ENCODE measurements around the gene RAD23A.

The RAD23A gene

GRCh38 chr19:12984683-12985048 is 39.0 kb downstream of the RAD23A start:
- no peak for DNase-seq (ENCODE audit: low read depth)

- DNase-seq (ENCODE audit: low read depth): no peak
Measured at GRCh38 chr19:12985049-12985776, 39.6 kb downstream of the RAD23A start.

DNA sequence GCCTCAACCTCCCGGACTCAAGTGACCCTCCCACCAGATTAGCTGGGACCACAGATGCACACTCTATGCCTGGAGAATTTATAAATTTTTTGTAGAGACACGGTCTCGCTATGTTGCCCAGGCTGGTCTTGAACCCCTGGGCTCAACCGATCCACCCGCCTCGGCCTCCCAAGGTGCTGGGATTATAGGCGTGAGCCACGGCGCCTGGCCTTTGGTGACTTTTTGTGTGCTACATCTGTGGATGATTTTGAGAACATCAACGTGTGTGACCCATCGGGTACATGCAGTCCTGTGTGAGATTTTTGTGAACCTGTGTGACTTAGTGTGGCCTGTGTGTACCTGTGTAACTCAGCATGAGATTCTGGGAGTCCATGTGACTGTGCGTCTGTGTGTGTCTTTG is 41.1 kb downstream of the RAD23A start:
- no peak for DNase-seq (ENCODE audit: low read depth)

- no peak for DNase-seq (ENCODE audit: low read depth)
Measured at GRCh38 chr19:12987190-12987589, 41.5 kb downstream of the RAD23A start.

DNA sequence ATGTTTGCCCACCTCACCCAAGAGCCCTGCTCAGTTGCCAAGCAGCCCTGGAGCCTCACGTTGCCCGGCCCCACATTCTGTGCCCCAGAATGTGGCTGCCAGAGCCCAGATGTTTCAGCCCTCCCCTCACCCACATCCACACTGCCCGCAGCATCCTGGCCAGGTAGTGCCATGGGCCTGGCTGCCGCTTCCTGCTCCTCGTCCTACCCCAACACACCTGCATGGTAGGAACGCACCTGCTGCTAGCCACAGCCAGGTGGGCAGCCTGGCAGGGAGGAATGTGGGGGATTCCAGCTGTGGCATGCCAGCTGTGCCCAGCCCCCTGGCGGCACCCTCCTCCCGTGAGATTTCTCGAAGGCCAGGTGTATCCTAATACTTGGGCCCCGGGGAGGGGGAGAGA is 42.1 kb downstream of the RAD23A start:
- DNase-seq (ENCODE audit: low read depth): no peak

DNA sequence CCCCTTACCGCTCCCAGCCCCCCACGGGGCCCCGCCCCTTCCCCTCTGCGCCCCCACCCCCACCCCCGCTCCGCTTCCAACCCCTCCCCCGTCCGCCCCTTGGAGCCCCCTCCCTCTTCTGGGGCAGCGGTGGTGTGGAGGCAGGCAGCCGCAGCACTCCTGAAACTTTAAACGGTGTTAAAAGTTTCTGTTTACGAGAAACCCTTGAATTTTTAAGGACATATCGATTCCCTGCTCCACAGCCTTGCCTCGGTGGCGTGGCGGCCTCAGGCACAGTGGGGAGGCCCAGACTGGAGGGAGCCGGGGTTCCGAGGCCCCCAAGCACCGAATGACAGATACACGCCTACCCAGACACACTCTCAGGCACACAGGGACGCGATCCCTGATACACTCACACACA is 44.8 kb downstream of the RAD23A start:
- DNase-seq (ENCODE audit: low read depth): no peak

GRCh38 chr19:12990853-12991252 is 45.2 kb downstream of the RAD23A start:
- no peak for DNase-seq (ENCODE audit: low read depth)

DNA sequence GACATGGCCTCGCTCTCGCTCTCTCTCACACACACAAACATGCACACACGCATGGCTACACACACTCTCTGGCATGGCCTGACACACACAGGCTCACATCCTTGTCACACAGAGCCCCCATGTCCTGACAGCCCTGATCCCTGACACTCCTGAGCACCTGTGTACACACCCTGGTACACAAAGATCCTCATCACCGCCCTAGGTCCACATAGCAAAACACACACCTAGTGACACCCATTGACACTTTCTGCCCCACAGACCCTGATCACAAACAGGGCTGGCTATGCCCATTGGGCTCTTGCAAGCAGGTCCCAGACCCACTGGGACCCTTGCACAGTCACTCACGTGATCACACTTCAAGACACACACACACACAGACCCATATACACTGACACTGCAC is 45.6 kb downstream of the RAD23A start:
- no peak for DNase-seq (ENCODE audit: low read depth)

DNA sequence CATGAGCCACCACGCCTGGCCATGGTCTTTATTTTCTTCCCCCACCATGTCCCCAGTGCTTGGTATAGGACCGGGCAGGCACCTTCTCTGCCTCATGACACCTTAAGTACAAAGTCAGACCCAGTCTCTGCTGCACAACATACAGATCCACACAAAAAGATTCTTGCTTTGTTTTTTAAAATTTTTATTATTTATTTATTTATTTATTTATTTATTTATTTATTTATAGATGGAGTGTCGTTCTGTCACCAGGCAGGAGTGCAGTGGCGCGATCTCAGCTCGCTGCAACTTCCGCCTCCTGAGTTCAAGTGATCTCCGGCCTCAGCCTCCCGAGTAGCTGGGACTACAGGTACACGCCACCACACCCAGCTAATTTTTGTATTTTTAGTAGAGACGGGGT is 47.1 kb downstream of the RAD23A start:
- DNase-seq (ENCODE audit: low read depth): no peak

DNA sequence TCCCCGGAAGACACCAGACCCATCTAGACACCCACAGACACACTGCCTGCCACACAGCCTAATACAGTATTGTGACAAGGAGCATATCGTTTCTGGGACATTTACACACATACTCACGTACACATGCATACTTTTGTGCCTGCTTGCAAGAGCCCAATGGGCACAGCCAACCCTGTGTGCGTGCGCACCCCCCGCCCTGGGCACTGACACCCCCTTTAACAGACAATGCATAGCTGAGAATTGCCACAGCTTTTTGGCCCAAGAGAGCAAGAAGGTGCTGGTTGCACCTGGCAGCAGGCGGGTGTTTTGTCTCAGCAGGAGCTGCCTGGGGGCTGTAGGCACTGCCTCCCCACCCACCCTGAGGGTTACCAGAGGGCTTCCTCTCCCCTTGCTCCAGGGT is 47.9 kb downstream of the RAD23A start:
- no peak for DNase-seq (ENCODE audit: low read depth)

DNA sequence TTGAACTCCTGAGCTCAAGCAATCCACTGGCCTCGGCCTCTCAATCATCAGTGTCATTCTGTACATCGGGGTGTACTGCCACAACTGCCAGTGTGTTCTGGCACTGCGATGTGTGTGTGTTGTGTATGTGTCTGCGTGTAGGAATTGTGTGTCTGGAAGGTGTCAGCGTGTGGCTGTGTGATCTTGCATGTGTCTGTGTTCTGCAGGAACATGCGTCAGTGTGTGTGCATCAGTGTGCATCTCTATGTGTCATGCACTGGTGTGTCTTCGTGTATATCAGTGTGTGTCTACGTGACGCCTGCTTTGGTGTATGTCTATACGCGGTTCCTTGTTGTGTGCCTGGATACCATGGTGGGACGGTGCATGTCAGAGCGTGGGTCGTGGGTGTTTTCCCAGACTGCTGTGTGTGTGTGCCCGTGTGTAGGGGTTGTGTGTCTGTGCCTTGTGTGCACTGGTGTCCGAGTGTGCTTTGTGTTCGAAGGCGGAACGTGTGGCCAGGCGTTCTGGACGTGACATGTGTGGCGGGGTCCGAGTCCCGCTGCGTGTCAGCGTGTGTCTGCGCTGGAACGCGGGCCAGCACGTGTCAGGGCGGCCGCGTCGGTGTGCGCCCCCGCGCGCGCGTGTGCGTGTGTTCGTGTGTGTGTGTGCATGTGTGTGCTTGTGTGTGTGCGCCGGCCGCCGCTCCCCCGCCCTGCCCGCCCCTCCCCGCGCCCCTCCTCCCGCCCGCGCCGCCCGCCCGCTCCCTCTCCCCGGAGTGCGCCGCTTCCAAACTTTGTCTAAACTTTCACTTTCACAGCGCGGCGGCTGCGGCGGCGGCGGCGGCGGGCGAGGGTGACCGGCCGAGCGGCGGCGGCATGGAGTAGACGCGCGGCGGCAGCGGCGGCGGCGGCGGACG is 49.3 kb downstream of the RAD23A start, which contains the start of gene NFIX:
Gene NFIX (plus strand): TSS at position 775 of the 895 bp plus-strand sequence. CDS start 363 bp downstream, outside the sequence.
- no peak for DNase-seq (ENCODE audit: low read depth)

- DNase-seq (ENCODE audit: low read depth): no peak
Measured at GRCh38 chr19:12995596-12996405, 50.1 kb downstream of the RAD23A start.

DNA sequence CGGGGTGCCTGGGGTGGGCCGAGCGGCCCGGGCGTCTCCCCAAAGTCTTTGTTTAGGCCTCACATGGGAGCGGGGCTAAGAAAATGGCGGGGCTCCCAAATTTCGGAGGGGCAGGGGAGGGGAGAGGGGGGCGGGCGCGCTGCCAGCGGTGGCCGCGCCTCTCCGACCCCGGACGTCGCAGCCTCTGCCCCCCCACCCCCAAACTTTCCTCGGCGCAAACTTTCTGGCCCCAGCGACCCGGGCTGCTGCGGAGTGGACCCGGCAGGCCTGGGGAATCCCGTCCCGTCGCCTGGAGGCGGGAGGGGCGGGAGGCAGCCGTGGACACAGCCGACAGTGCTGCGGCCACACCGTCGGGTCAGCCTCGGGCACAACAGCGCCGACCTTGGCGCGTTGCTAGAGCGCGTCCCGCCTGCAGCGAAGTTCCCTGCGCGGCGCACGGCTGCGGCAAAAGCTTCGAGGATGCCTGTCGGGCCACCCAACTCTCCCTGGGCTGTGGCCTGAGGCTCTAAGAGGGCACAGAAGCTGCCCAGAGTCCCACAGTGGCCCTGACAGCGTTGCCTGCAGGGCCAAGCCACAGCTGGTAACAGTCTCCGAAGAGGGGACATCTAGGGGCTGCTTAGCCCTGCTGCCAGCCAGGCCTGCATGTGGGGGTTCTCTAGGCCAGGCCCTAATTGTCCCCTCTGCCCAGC is 50.9 kb downstream of the RAD23A start:
- DNase-seq (ENCODE audit: low read depth): no peak

DNA sequence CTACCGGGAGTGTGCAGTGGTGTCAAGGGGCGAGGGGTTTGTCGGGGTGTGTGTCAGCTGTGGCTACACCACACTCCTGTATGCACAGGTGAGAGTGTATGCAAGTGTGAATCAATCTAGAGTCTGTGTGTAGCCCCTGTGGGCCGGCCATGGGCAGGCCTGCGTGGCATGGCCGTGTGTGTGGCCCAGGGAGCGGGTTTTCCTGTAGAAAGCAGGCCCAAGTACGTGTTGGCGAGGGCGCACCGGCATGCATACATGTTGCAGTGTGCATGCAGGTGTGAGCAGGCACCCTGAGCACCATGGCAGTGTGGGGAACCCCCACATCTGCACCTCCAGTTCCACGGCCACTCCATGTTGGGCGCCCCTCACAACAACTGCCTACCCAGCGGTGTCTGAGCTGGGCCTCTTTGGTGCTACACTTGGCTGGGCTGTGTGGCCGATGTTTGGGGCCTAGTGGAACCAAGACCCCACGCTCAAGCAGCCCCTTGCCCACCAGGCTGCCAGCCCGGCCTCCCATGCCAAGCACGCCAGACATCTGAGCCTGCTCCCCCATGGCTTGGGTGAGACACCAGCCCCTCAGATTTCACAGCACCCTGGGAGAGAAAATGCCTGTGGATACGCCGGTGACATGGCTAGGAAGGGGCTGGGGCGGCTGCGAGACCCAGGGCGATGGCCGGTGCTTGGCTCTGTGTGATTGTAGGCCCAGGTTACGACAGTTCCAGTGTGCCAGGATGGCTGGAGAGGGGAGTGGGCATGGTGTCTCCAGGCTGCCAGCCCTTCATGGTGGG is 51.7 kb downstream of the RAD23A start:
- DNase-seq (ENCODE audit: low read depth): no peak

GRCh38 chr19:12997967-12998940 is 52.6 kb downstream of the RAD23A start:
- no peak for DNase-seq (ENCODE audit: low read depth)

- no peak for DNase-seq (ENCODE audit: low read depth)
Measured at GRCh38 chr19:13001166-13001501, 55.5 kb downstream of the RAD23A start.

DNA sequence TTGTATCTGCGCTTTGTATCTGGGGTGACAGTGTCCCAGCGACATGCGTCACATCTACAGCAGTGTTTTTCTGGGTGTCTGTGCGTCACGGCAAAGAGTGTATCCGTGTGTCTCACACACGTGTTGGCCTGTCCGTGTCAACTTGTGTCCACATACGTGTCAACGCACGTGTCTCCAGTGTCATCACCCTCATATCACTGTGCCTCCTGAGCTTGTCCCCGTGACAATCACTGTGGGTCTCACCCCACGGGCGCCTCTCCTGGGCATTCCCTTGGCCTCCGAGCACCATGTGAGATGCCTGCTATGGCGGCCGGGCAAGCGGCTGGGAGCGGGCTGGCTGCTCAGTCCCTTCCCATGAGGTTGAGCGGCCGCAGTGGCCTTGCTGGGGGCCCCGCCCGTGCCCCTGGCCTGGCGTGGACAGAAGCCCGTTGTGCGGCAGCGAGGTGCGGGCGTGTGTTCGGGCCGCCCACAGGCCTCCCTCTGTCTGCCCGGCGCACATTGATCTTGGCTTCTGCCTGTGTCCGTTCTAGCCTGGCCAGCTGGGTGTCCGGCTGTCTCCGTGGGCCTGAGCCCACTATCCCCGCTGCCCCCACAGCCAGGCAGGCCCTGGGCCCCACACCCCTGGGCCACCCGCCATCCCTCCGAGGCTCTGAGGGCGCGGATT is 56.0 kb downstream of the RAD23A start:
- no peak for DNase-seq (ENCODE audit: low read depth)

- DNase-seq (ENCODE audit: low read depth): no peak
Measured at GRCh38 chr19:13002166-13002898, 56.7 kb downstream of the RAD23A start.

- no peak for DNase-seq (ENCODE audit: low read depth)
Measured at GRCh38 chr19:13003081-13003480, 57.4 kb downstream of the RAD23A start.

Measured in stimulated activated CD8-positive, alpha-beta memory T cell treated with anti-CD3 and anti-CD28 coated beads, Interleukin-15, amount 100 ng/mL, for 1 hour (primary cell).